Ishikawa (cell line): Measurements from ENCODE around the gene APOC1.

Source experiments
- CEBPB ChIP-seq: IDR thresholded peaks from 2 replicates; pipeline ENCODE4 v1.6.1; 2012
- CREB1 ChIP-seq: IDR thresholded peaks from 2 replicates; pipeline ENCODE4 v1.6.1; 2012; ENCODE audit warnings: low read depth
- EGR1 ChIP-seq: IDR thresholded peaks from 2 replicates; pipeline ENCODE4 v1.6.1; 2012
- EP300 ChIP-seq: IDR thresholded peaks from 2 replicates; pipeline ENCODE4 v1.6.1; 2012; ENCODE audit warnings: borderline replicate concordance
- MAX ChIP-seq: IDR thresholded peaks from 2 replicates; pipeline ENCODE4 v1.6.1; 2012
- NFIC ChIP-seq: IDR thresholded peaks from 2 replicates; pipeline ENCODE4 v1.6.1; 2012
- REST ChIP-seq: IDR thresholded peaks from 2 replicates; pipeline ENCODE4 v1.6.1; 2012; ENCODE audit warnings: low read depth, mild to moderate bottlenecking
- TAF1 ChIP-seq: IDR thresholded peaks from 2 replicates; pipeline ENCODE4 v1.6.1; 2012; ENCODE audit warnings: low read depth, mild to moderate bottlenecking
- USF1 ChIP-seq: IDR thresholded peaks from 2 replicates; pipeline ENCODE4 v1.6.1; 2012
- YY1 ChIP-seq: IDR thresholded peaks from 2 replicates; pipeline ENCODE4 v1.6.1; 2012; ENCODE audit warnings: low read depth
- ZBTB7A ChIP-seq: IDR thresholded peaks from 2 replicates; pipeline ENCODE4 v1.6.1; 2012; ENCODE audit warnings: low read depth

GRCh38 chr19:44925114-44925891, 10.9 kb downstream of the APOC1 start:
- no peak for TF ChIP-seq ZBTB7A
- no peak for TF ChIP-seq MAX
- no peak for TF ChIP-seq REST
- no peak for TF ChIP-seq YY1
- TF ChIP-seq EP300: no peak
- no peak for TF ChIP-seq NFIC
- TF ChIP-seq TAF1: no peak
- TF ChIP-seq CEBPB: no peak
- TF ChIP-seq EGR1: no peak
- no peak for TF ChIP-seq USF1
- no peak for TF ChIP-seq CREB1
